HG03095 (cell line): ENCODE measurements around the gene LIN54.
"Not testable (repeated sequence)": the region's sequence is repeated elsewhere in the genome, so short reads cannot be mapped to it uniquely, and the experiment has no call there.

Source experiments
- ATAC-seq: cut with Tn5 transposase; IDR thresholded peaks from one replicate; pipeline ENCODE4 v1.9.1; 2021; ENCODE audit warnings: moderate library complexity; ENCODE audit not compliant: unreplicated experiment

The LIN54 gene

GRCh38 chr4:82951196-82951595 lies 59.4 kb downstream of the LIN54 start:
- ATAC-seq: no peak

DNA sequence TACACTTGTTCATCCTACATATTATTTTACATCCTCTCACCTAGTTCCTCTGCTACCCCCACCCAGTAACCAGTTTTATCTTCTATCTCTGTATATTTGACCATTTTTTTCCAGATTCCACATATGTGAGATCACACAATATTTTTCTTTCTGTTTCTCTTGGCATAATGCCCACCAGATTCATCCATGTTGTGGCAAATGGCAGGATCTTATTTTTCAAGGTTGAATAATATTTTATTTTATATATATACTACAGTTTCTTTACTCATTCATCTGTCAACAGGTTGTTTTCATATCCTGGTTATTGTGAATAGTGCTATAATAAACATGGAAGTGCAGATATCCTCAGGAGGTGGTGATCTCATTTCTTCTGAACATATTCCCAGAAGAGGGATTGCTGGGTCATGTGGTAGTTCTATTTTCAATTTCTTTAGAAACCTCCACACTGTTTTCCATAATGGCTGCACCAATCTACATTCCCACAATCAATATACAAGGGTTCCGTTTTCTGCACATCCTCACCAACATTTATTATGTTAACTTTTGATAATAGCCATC lies 61.9 kb downstream of the LIN54 start:
- ATAC-seq: no peak

GRCh38 chr4:82947498-82947897 lies 63.1 kb downstream of the LIN54 start:
- ATAC-seq: no peak

DNA sequence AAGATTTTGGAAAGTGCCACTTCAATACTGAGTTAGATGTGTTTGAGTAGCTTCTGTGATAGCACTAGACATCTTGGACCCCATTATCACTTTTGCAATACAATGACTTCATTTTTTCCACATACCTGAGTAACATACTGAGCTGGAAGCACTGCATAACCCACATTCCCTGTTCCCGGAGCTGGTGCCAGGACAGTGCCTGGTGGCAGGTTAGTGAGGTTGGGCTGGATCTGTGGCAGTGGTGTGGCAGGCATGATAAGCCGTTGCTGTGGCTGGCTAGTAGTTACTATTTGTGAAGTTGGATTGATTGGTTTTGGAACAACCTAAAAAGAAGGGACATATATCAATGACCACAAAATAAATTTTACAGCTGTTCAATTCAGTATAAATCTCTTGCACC lies 71.2 kb downstream of the LIN54 start:
- no peak for ATAC-seq

DNA sequence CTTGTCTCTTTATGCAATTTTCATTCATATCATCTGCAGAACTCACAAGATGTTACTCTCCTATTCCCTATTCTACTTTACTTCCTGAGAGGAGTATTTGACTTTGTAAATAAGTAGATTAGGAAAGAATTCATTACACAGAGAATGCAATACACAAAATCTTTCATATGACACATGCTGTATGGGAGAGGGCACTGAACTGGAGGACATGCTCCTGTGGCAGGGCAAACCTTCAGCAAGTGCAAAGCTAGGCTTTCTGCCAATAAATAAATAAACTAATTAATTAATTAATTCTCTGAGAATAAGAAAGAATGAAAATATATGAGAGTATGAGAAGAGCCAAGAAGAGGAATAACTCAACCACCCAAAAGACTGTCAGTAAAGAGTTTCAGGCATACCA lies 76.2 kb downstream of the LIN54 start:
- ATAC-seq: no peak

DNA sequence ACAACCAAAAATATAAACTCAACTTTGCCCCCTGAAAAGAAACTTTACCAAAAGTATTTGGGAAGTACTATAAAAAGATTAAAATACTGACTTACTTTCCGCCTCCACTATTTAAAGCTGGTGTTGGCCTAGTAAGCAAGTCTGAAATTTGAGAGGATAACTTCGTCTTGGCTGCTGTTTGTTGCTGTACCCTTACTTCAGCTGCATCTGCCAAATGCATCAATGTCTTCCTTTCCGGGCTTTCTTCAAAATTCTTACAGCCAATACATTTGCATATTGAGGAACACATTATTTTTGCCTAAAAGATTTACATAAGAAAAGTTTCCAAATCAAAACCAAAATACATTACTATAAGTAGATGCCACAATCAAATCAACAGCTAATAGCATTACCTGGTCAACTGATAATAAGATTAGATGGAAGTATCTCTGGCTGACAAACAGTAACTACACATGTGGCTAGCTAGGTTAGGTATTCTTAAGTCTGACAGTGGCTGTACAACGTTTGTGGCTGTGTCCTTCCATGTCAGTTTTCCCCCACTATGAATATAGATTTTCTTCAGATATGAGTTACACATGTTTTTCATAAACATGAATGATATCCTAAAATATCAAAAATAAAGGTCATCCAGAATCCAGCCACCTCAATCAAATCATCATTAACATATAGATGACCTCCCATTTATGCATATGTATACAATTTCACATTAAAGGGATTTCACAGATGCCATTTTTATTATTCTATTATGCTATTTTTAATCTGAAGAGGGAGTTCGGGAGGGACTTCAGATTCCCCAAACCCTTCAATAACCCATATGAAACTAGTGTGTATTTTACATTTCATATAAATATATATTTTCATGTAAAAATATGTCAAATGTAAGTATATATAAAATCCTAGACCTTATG lies 79.5 kb downstream of the LIN54 start:
- ATAC-seq: no peak

- no peak for ATAC-seq
These were observed 88.8 kb downstream of the LIN54 start for GRCh38 chr4:82921795-82922194.

DNA sequence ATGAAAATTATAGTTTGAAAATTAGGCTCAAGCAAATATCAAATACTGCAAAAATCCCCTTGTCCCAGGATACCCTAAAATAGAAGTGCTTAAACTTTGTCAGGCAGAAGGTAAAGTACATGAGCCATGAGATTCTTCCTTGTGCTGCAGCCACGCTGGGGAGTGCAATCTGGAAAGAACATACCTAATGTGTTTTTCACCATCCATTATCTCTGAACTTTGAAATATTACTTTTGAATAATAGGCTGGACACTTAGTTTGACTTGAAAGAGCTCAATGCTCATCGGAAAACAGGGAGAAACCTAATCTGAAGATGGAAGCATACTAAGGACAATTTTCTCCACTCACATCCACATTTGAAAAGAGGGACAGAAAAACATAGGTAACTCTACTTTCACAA lies 91.2 kb downstream of the LIN54 start:
- no peak for ATAC-seq

DNA sequence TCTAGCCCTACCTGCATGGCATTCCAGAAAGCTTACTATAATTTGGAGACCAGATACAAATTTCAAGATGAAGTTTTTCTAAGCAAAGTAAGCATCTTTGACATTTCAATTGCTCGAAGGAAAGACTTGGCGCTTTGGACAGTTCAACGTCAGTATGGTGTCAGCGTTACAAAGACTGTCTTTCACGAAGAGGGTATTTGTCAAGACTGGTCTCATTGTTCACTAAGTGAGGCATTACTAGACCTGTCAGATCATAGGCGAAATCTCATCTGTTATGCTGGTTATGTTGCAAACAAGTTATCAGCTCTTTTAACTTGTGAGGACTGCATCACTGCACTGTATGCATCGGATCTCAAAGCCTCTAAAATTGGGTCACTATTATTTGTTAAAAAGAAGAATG lies 92.5 kb downstream of the LIN54 start:
- no peak for ATAC-seq

GRCh38 chr4:82913968-82914367 lies 96.7 kb downstream of the LIN54 start:
- ATAC-seq: not testable (repeated sequence)

- ATAC-seq: no peak
These were observed 97.3 kb downstream of the LIN54 start for GRCh38 chr4:82913305-82913704.

DNA sequence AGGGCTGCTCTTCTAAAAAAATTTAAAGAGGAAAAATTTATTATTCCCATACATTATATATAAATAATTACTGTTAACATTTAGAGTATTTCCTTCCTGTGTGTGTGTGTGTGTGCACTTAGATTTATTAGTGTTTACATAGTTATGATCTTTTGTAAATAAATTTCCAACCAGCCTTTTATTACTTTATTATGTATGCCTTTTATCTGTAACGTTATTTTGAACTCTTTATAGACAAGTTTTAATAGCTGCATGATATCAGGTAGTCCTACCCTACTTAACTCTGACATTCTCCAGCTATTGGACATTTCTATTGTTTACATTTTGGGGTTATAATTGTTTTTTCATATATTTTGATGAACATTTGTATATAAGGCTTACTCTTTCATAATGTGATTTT lies 101.3 kb downstream of the LIN54 start:
- no peak for ATAC-seq

DNA sequence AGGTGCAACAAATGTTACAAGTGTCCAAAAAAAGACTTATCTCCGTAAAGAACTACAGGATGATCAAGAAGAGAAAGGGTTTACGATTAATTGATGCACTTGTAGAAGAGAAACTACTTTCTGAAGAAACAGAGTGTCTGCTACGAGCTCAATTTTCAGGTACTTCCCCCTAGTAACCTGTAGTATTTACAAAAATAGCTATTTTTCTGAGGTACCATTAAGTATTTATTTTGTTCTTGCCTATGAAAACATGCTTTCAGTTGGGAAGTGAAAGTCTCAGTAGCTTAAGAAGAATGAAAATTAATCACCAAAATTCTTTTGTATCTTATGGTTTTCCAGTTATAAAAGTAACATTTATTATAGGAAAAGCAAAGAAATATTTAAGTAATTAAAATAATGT lies 104.2 kb downstream of the LIN54 start:
- peak; percentile 44 for ATAC-seq

GRCh38 chr4:82905205-82905604 lies 105.4 kb downstream of the LIN54 start:
- peak; percentile 55 for ATAC-seq

GRCh38 chr4:82903737-82904136 lies 106.9 kb downstream of the LIN54 start:
- ATAC-seq: no peak

GRCh38 chr4:82901183-82901718 lies 109.4 kb downstream of the LIN54 start:
- no peak for ATAC-seq

DNA sequence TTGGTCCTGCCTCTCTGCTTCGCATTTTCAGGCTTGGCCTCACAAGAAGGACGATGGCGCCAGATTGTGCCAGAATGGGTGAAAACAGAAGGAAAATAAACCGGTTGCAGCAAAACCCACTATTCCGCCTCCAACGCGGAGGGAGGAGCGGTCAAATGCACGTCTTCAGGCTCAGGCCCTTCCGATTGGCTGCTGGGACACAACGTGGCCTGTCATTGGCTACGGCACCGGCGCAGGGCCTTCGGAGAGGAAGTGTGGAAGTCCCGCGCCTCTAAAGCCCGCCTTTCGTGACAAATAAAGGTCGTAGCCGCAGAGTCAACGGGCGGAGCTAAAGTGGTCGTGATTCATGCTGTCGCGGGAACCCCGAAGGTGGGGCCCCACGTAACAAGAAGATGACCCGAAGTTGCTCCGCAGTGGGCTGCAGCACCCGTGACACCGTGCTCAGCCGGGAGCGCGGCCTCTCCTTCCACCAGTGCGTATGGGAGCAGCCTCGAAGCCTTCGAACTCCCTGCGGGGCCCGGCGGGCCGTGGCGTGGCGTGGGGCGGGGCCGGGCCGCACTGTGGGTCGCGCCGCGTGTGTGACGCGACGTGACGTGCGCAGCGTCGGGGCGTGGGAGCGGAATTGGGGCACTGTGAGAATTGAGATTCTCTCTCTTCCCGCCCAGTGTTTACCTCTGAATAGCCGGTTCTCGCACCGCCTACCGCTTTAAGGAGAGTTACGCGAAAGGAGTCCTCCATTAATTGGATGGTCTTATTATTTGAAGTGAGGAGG lies 110.0 kb downstream of the LIN54 start, which contains the start of gene THAP9:
TSS of gene THAP9 (plus strand) at position 325 of the 772 bp plus-strand sequence. CDS start at position 393, 68 bp downstream.
- peak; percentile 87 for ATAC-seq

- ATAC-seq: peak; percentile 2
These were observed 110.6 kb downstream of the LIN54 start for GRCh38 chr4:82900066-82900410.

DNA sequence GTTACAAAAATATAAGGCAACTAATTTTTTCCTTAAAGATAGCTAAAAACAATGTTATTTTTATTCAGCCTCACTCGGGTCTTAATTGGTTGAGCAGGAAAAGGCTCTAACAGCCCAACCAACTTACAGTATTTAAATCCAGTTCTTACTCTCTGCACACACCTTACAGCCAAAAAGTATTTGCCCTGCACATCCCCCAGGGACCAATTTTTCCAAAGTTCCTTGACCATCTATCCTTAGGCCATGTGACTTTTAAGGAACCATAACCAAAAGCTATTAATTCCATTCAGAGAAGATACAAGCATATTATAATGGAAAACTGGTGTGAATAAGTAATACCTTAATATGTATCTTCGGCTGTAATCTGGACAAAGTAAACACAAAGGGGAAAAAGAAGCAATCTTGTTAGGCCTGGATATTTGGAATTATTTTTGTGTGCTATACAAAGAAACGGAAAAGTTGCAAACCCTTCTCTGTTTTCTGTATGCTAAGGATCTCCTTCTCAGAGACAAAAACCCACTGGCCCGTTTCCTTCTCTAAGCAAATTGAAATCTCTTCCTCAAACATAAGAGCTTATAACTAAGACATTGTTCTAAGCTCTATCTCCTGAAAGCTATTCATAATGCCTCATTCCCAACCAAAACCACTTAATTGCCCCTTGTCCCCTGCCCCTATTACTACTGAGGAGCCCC lies 111.1 kb downstream of the LIN54 start:
- ATAC-seq: no peak

GRCh38 chr4:82898322-82899243 lies 112.0 kb downstream of the LIN54 start:
- no peak for ATAC-seq
